KOPT-K1 (cell line): Measurements from ENCODE around the gene G6PC1.
"Not testable (repeated sequence)": the region's sequence is repeated elsewhere in the genome, so short reads cannot be mapped to it uniquely, and the experiment has no call there.

Experiments used
- H3K27ac ChIP-seq: fragments of 200-600 bp; sonication (generic); 2 replicates; pipeline ENCODE4 v1.5.1; 2016; ENCODE audit warnings: antibody characterized with exemption, mild to moderate bottlenecking, low read depth, low read length; ENCODE audit not compliant: poor library complexity, severe bottlenecking
- H3K36me3 ChIP-seq: fragments of 200-600 bp; sonication (generic); 2 replicates; pipeline ENCODE4 v1.5.1; 2017; ENCODE audit warnings: antibody characterized with exemption, mild to moderate bottlenecking, low read length, moderate library complexity; ENCODE audit not compliant: insufficient read depth
- H3K9me3 ChIP-seq: fragments of 200-600 bp; sonication (generic); 2 replicates; pipeline ENCODE4 v1.5.1; 2017; ENCODE audit warnings: antibody characterized with exemption, low read length, mild to moderate bottlenecking; ENCODE audit not compliant: insufficient read depth, poor library complexity, severe bottlenecking

G6PC1 gene

DNA sequence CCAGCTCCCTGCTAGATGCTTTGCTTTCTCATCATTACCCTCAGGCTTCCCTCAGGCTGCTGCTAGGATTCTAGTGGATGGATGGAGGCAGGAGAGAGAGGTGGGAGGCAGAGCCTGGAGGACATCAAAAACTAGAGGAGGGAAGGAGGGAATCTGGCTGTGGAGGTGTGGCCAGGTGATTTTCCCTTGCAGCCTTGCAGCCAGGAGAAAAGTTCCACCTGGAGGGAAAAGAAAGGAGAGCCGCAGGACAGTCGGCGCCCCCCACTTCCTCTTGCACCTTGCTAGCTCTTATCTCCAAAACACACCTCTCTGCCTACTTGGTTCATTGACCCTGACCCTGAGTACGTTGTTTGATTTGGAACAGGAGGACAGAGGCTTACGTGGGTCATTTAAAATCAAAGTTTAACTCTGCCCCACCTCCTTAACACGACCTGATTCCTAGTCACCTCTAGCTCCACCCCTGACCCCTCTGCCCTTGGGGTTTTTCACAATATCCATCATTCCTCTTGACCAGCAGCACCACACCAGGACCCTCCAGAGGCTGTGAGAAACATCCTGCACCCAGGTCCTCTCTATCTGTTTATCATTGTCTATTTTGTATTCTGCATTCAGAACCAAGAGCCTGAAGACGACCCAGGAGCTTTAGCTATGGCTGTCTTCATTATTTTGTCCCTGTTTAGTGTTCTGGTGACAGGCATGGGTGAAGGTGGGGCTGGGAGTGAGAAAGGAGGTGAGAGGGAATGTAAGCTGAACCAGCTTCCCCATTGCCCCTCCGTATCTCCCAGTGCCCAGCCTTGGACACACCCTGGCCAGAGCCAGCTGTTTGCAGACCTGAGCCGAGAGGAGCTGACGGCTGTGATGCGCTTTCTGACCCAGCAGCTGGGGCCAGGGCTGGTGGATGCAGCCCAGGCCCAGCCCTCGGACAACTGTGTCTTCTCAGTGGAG lies 33.7 kb upstream of the G6PC1 start:
- H3K9me3 ChIP-seq: peaks cover 16% of the 10 kb centered on the region
- H3K27ac ChIP-seq: no peak overlapping the region
- H3K36me3 ChIP-seq: no peaks in the 10 kb centered on the region

DNA sequence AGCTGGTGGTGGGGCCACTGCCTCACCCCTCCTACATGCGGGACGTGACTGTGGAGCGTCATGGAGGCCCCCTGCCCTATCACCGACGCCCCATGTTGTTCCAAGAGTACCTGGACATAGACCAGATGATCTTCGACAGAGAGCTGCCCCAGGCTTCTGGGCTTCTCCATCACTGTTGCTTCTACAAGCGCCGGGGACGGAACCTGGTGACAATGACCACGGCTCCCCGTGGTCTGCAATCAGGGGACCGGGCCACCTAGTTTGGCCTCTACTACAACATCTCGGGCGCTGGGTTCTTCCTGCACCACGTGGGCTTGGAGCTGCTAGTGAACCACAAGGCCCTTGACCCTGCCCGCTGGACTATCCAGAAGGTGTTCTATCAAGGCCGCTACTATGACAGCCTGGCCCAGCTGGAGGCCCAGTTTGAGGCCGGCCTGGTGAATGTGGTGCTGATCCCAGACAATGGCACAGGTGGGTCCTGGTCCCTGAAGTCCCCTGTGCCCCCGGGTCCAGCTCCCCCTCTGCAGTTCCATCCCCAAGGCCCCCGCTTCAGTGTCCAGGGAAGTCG lies 32.8 kb upstream of the G6PC1 start:
- H3K27ac ChIP-seq, H3K36me3 ChIP-seq: not testable (repeated sequence)
- H3K9me3 ChIP-seq: peaks cover 16% of the 10 kb centered on the region

DNA sequence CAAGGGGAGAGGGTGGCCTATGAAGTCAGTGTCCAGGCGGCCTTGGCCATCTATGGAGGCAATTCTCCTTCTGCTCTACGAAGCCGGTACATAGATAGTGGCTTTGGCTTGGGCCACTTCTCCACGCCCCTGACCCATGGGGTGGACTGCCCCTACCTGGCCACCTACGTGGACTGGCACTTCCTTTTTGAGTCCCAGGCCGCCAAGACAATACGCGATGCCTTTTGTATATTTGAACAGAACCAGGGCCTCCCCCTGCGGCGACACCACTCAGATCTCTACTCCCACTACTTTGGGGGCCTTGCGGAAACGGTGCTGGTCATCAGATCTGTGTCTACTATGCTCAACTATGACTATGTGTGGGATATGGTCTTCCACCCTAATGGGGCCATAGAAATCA lies 32.3 kb upstream of the G6PC1 start:
- peaks cover 16% of the 10 kb centered on the region for H3K9me3 ChIP-seq
- H3K36me3 ChIP-seq: no peaks in the 10 kb centered on the region
- no peak overlapping the region for H3K27ac ChIP-seq

DNA sequence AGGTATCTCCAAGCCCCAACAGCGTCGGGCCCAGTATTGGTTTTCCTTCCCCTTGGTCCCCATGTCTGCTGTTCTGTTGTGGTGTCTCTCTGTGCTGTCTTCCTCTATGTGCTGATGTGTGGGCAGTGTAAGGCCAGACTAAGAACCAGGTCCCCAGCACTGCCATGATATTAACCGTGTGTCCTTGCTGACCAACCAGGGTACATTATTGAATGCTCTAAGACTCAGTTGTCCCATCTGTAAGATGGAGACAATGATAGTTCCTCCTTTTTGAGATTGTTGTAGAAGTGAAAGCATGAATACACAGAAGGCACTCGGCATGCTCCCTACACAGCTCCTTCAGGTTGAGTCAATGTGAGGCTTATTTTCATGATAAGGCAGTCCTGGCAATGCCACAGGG lies 29.0 kb upstream of the G6PC1 start:
- no peak overlapping the region for H3K27ac ChIP-seq
- no peaks in the 10 kb centered on the region for H3K36me3 ChIP-seq

DNA sequence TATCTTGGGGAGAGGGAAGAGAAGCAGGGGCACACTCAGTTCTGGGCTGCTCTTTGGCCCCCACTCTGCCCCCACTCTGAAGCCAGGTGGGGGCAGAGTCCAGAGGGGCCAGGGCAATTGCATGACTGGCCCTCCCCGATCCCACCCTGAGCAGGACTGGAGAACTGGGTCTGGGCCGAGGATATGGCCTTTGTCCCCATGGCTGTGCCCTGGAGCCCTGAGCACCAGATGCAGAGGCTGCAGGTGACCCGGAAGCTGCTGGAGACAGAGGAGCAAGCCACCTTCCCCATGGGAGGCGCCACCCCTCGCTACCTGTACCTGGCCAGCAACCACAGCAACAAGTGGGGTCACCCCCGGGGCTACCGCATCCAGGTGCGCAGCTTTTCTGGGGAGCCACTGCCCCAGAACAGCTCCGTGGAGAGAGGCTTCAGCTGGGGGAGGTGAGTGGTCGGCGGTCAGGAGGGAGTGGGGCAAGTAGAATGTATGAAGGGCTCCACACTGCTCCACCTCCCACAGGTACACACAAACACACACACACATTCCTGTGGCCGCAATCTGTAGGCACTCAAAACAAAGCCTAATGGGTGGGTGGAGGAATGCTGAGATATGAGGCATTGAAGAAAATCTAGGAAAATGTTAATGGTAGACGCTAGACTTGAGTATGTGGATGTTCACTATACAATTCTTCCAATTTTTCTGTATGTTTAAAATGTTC lies 28.2 kb upstream of the G6PC1 start:
- H3K9me3 ChIP-seq: peaks cover 16% of the 10 kb centered on the region
- no peaks in the 10 kb centered on the region for H3K36me3 ChIP-seq
- H3K27ac ChIP-seq: no peak overlapping the region

More for the DNA sequence above, 29.0 kb upstream of the G6PC1 start:
- peaks cover 16% of the 10 kb centered on the region for H3K9me3 ChIP-seq

DNA sequence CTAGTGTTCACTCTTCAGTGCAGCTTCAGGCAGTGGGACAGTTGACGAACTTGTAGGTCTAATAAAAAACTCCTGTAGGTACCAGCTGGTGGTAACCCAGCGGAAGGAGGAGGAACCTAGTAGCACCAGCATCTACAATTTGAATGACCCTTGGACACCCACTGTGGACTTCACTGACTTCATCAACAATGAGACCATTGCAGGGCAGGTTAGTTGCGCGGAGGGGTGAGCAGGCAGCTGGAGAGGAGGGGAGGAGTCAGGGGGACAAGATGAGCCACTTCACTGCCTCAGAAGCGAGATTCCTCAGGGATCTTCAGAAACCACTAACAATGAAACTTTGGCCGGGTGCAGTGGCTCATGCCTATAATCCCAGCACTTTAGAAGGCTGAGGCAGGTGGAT lies 27.3 kb upstream of the G6PC1 start:
- H3K36me3 ChIP-seq: no peaks in the 10 kb centered on the region
- no peak overlapping the region for H3K27ac ChIP-seq

DNA sequence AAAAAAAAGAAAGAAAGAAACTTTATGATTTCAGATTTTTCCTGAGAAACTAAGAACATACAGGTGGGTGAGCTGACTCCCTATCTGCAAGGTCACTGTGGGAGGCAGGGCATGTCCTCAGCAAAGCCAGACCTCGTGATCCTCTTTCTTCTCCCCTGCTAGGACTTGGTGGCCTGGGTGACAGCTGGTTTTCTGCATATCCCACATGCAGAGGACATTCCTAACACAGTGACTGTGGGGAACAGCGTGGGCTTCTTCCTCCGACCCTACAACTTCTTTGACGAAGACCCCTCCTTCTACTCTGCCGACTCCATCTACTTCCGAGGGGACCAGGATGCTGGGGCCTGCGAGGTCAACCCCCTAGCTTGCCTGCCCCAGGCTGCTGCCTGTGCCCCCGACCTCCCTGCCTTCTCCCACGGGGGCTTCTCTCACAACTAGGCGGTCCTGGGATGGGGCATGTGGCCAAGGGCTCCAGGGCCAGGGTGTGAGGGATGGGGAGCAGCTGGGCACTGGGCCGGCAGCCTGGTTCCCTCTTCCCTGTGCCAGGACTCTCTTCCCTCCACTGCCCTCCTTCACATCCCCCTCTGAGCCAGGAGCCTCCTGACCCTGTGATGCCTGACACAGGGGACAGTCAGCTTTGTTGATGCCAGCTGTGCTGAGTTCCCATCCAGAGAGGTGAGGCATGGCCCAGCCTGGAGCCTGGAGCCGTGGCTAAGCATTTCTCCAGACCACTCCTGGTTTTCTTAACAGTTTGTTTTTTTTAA lies 26.5 kb upstream of the G6PC1 start:
- H3K9me3 ChIP-seq: peaks cover 16% of the 10 kb centered on the region
- not testable (repeated sequence) for H3K27ac ChIP-seq, H3K36me3 ChIP-seq

More for the DNA sequence above, 27.3 kb upstream of the G6PC1 start:
- peaks cover 16% of the 10 kb centered on the region for H3K9me3 ChIP-seq

DNA sequence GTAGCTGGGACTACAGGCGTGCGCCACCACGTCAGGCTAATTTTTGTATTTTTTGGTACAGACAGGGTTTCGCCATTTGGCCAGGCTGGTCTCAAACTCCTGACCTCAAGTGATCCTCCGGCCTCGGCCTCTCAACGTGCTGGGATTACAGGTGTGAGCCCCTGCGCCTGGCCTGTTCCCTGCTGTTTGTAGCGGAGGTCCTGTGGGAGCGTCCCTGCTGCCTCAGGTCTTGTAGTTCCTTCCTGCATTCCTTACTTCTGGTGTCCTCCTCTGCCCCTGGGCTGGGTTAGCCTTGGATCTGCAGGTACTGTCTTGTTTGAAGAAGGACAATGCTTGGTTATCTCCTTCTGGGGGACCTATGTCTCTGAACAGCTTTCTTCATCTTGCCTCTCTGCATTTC lies 23.6 kb upstream of the G6PC1 start:
- no peak overlapping the region for H3K27ac ChIP-seq
- H3K36me3 ChIP-seq: no peaks in the 10 kb centered on the region
- no peaks in the 10 kb centered on the region for H3K9me3 ChIP-seq

DNA sequence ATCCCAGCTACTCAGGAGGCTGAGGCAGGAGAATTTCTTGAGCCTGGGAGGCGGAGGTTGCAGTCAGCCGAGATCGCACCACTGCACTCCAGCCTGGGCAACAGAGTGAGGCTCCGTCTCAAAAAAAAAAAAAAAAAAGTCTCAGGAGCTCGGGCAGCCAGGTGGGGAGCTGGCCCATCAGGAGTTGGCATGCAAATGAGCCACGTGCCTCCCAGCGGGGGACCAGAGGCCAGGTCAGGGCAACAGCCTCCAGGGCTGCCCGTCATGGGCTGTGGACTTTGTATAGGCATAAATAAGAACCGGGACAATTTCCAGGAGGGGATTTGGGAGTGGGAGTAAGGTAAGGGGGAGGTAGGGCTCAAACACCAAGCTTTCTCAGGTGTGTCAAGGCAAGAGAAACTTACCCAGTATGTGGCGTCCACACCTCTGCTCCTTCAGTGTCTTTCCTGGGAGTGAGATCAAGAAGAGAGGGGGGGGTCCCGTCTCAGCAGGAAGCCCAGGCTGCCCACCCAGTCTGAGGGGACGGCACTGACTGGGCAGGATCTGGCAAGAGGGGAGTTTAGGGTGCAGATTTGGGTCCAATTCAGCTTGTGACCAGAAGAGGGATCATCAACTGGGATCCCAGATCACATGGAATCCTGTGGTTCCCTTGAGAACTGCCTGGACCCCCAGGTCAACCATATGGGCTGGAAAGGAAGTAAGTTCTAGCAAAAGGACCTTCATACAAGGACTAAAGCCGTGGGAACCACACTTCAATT lies 22.3 kb upstream of the G6PC1 start:
- Histone ChIP-seq H3K36me3 (no peaks in the 10 kb centered on the region), H3K9me3 (no peaks in the 10 kb centered on the region), H3K27ac (no peak overlapping the region)

DNA sequence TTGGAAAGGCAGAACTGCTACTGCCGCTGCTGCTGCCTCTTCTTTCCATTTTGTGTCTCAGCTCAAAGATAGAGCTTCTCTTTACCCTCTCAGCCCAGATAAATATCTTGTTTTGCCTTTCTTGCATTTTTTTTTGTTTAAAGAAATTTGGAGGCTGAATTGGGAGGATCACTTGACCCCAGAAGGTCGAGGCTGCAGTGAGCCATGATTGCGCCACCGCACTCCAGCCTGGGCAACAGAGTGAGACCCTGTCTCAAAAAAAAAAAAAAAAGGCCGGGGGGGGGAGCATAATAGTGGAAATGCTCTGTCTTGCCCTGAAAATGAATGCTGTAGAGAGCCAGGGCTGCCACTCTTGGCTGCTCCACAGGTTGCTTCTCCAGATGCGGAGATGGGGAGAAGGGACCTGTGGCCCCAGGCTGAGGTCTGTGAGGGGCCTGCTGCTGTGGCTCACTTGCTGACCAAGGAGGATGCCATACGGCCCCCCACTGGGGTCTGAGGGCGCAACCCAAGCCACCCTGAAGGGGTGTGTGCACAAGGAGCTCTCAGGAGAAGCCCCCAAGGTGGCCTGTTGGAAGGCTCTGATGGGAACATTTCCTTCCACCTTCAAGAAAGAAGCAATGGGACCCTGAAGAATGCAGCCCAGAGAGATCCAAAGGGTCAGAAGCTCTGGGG lies 21.5 kb upstream of the G6PC1 start:
- H3K9me3 ChIP-seq: no peaks in the 10 kb centered on the region
- no peaks in the 10 kb centered on the region for H3K36me3 ChIP-seq

DNA sequence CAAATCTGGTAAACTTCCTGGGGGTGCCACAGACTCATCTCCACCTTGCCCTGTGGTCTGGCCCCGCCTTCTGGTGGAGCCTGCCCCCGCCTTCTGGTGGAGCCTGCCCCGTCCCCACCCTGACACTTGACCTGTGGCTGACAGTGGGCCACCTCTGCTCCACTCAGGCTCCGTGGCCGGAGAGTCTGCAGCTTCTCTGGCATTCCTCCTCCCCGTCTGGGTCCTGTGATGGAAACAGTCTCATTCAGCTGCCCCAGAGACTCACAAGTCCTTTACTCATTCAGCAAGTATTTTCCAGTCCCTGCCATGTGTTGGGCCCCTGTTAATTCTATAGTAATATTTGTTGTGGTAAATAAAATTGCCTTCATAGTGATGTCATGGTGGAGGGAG lies 21.0 kb upstream of the G6PC1 start:
- Histone ChIP-seq H3K36me3 (no peaks in the 10 kb centered on the region), H3K9me3 (no peaks in the 10 kb centered on the region), H3K27ac (no peak overlapping the region)

More for the DNA sequence above, 21.5 kb upstream of the G6PC1 start:
- no peak overlapping the region for H3K27ac ChIP-seq

DNA sequence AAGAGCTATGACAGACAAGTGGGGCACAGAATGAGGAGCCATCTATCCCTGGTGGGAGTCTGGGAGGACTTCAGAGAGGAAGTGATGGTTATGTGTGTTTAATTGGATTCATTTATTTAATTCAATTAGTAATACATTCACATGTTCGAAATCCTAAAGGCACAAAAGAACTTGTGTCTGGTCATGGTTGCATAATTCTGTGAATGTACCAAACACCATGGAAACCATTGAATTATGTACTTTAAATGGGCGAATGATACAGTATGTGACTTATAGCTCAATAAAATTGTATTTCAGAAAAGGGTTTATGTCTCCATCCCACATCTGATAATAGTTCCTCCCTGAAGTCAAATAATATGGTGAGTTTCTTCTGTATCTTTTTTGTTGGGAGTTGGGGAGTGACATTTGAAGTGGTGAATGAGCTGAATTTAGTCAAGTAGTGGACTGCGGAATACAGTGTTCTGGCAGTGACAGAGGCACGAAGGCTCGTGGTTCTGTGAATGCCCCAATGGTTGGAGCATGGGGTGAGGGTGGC lies 19.8 kb upstream of the G6PC1 start:
- Histone ChIP-seq H3K27ac (no peak overlapping the region), H3K36me3 (no peaks in the 10 kb centered on the region)

DNA sequence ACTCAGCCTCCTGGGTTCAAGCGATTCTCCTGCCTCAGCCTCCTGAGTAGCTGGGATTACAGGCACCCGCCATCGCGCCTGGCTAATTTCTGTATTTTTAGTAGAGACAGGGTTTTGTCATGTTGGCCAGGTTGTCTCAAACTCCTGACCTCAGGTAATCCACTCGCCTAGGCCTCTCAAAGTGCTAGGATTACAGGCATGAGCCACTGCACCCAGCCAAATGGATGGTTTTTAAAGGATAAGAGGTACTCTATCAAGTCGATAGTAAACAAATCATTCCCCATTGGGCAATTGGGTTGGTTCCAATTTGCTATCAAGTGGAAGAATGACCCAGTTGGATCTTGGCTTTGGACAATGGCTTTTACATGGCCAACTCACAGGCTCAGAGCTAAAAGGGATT lies 18.9 kb upstream of the G6PC1 start:
- H3K27ac ChIP-seq, H3K36me3 ChIP-seq, H3K9me3 ChIP-seq: not testable (repeated sequence)

More for the DNA sequence above, 19.8 kb upstream of the G6PC1 start:
- no peaks in the 10 kb centered on the region for H3K9me3 ChIP-seq

DNA sequence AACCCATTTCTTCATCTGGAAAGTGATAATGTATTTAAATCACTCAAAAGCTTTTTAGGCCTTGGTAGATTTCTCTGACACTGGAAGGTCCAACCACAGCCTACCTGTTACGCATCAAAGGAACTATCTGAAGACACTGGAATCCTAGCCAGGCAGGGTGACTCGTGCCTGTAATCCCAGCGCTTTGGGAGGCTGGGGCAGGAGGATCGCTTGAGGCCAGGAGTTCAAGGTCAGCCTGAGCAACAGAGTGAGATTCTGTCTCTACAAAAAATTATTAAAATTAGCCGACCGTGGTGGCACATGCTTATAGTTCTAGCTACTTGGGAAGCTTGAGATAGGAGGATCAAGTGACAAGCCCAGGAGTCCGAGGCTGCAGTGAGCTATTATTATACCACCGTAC lies 18.4 kb upstream of the G6PC1 start:
- Histone ChIP-seq H3K27ac (no peak overlapping the region), H3K36me3 (no peaks in the 10 kb centered on the region), H3K9me3 (no peaks in the 10 kb centered on the region)
